ENCODE data around the gene CSAD.
A peak's percentile ranks its signal among the peaks of the same experiment; 100 is the strongest.
"Not testable (repeated sequence)": the region's sequence is repeated elsewhere in the genome, so short reads cannot be mapped to it uniquely, and the experiment has no call there.

CSAD gene

GRCh38 chr12:53196486-53196885 is 15.8 kb upstream of the CSAD start:
- no peak for DNase-seq

GRCh38 chr12:53195516-53196420 is 15.0 kb upstream of the CSAD start:
- DNase-seq, result no peak

GRCh38 chr12:53194973-53195372 is 14.2 kb upstream of the CSAD start:
- no peak for DNase-seq

GRCh38 chr12:53193985-53194716 is 13.4 kb upstream of the CSAD start:
- DNase-seq, result no peak

- no peak for DNase-seq
Measured at GRCh38 chr12:53193040-53193439, 12.3 kb upstream of the CSAD start.

GRCh38 chr12:53192531-53193021 is 11.9 kb upstream of the CSAD start:
- no peak for DNase-seq

GRCh38 chr12:53191885-53192530 is 11.3 kb upstream of the CSAD start:
- no peak for DNase-seq

- no peak for DNase-seq
Measured at GRCh38 chr12:53191096-53191884, 10.6 kb upstream of the CSAD start.

- DNase-seq, result peak; percentile 69
Measured at GRCh38 chr12:53190108-53190729, 9.5 kb upstream of the CSAD start.

GRCh38 chr12:53187145-53187899 is 6.6 kb upstream of the CSAD start:
- no peak for DNase-seq

- no peak for DNase-seq
Measured at GRCh38 chr12:53186745-53187144, 6.0 kb upstream of the CSAD start.

GRCh38 chr12:53185582-53186153 is 4.9 kb upstream of the CSAD start:
- DNase-seq, result no peak

GRCh38 chr12:53184828-53185227 is 4.1 kb upstream of the CSAD start:
- DNase-seq, result no peak

GRCh38 chr12:53182903-53183302 is 2.2 kb upstream of the CSAD start:
- no peak for DNase-seq

- no peak for DNase-seq
Measured at GRCh38 chr12:53181935-53182334, 1.2 kb upstream of the CSAD start.

- DNase-seq, result peak; percentile 52
Measured at GRCh38 chr12:53180931-53181645, 363 bp upstream of the CSAD start.

GRCh38 chr12:53179687-53180219 is 972 bp downstream of the CSAD start:
- no peak for DNase-seq

- not testable (repeated sequence) for DNase-seq
Measured at GRCh38 chr12:53178803-53179202, 1.9 kb downstream of the CSAD start.

GRCh38 chr12:53177447-53177846 is 3.3 kb downstream of the CSAD start:
- DNase-seq, result peak; percentile 63

GRCh38 chr12:53176750-53177149 is 4.0 kb downstream of the CSAD start:
- DNase-seq, result no peak

Measured in NCI-H2029 (cell line).